Endothelial cell of umbilical vein (primary cell): Measurements from ENCODE around the gene UBASH3B. TPM values are rescaled to one million over a fixed set of nuclear protein-coding genes. Genes with fewer than 3 reads are reported as not detected.

Source experiments
- BruUV-seq: library from RNA; stranded (reverse); fragments of 400-500 nt; replicated peaks from 2 replicates; lab custom pipeline; 2021; lab: Mats Ljungman, UMichigan
- CTCF ChIA-PET: fragments of 300-600, 350-600 bp; sonication (Branson Sonifier 250); formaldehyde crosslinking; loops from one replicate; lab custom pipeline; 2021; ENCODE audit warnings: antibody characterized with exemption, inconsistent platforms; lab: Charles Lee
- POLR2A ChIA-PET: fragments of 300-600, 350-600 bp; sonication (Branson Sonifier 250); formaldehyde crosslinking; loops from one replicate; lab custom pipeline; 2021; ENCODE audit warnings: antibody characterized with exemption, inconsistent platforms; lab: Charles Lee
- DNase-seq: peaks from one replicate; pipeline ENCODE4 v3.0.0-alpha.2; 2011; ENCODE audit warnings: low read depth, low spot score
- FAIRE-seq: peaks from 2 replicates; lab custom pipeline; 2011; peaks lifted over from hg19 to GRCh38; lab: Jason Lieb, UNC
- H2AFZ ChIP-seq: 2 replicates; pipeline ENCODE4 v1.6.0; 2012; ENCODE audit warnings: low read depth, low read length, control low read depth, inconsistent platforms
- H3K27ac ChIP-seq: 2 replicates; pipeline ENCODE4 v1.5.1; 2011; ENCODE audit warnings: low read depth, mild to moderate bottlenecking, control low read depth, low read length, moderate library complexity; ENCODE audit not compliant: insufficient read depth
- H3K27me3 ChIP-seq, 2 experiments: 2 replicates each; pipeline versions ENCODE4 v1.6.0 to v1.6.1; 2011; ENCODE audit warnings: low read length in 2 of 2, mixed read lengths in 1 of 2; ENCODE audit not compliant: control insufficient read depth in 2 of 2, insufficient read depth in 2 of 2
- H3K36me3 ChIP-seq, 2 experiments: 2 replicates in 1 of 2; 3 replicates in 1 of 2; pipeline ENCODE4 v1.5.1; 2011; ENCODE audit warnings: low read length in 2 of 2, mild to moderate bottlenecking in 1 of 2, moderate library complexity in 1 of 2; ENCODE audit not compliant: control insufficient read depth in 2 of 2, insufficient read depth in 2 of 2; ENCODE audit errors: extremely low read depth in 1 of 2
- H3K4me1 ChIP-seq: 3 replicates; pipeline ENCODE4 v1.5.1; 2011; ENCODE audit warnings: mild to moderate bottlenecking, low read length; ENCODE audit not compliant: control insufficient read depth, insufficient read depth; ENCODE audit errors: extremely low read depth
- H3K4me2 ChIP-seq: 2 replicates; pipeline ENCODE4 v1.6.1; 2011; ENCODE audit warnings: low read length, control low read depth, mixed read lengths; ENCODE audit not compliant: insufficient read depth
- H3K4me3 ChIP-seq, 3 experiments: fragments of 200-600 bp in 1 of 3; sonication (generic), shearing (Covaris generic) in 1 of 3; replicated peaks in 1 of 3; 2 replicates each; pipeline ENCODE4 v1.5.1; 2011 to 2016; ENCODE audit warnings: control low read depth in 3 of 3, low read length in 3 of 3, mild to moderate bottlenecking in 2 of 3, inconsistent platforms in 1 of 3, low read depth in 1 of 3, moderate library complexity in 1 of 3; ENCODE audit not compliant: insufficient read depth in 1 of 3
- H3K79me2 ChIP-seq: 2 replicates; pipeline ENCODE4 v1.6.0; 2012; ENCODE audit warnings: low read length, inconsistent platforms; ENCODE audit not compliant: control insufficient read depth, insufficient read depth
- H3K9ac ChIP-seq: replicated peaks from 2 replicates; pipeline ENCODE3; 2011; ENCODE audit warnings: low read length, control low read depth; ENCODE audit not compliant: insufficient read depth; ENCODE audit errors: extremely low read depth
- H3K9me1 ChIP-seq: replicated peaks from 3 replicates; pipeline ENCODE4 v1.6.0; 2011; ENCODE audit warnings: mild to moderate bottlenecking, low read length; ENCODE audit not compliant: control insufficient read depth, insufficient read depth; ENCODE audit errors: extremely low read depth
- H3K9me3 ChIP-seq: replicated peaks from 2 replicates; pipeline ENCODE4 v1.5.1; 2012; ENCODE audit warnings: low read length, inconsistent platforms; ENCODE audit not compliant: control insufficient read depth, insufficient read depth
- H4K20me1 ChIP-seq: replicated peaks from 2 replicates; pipeline ENCODE3; 2011; ENCODE audit warnings: mild to moderate bottlenecking, low read length; ENCODE audit not compliant: control insufficient read depth, insufficient read depth; ENCODE audit errors: extremely low read depth
- EZH2 ChIP-seq: IDR thresholded peaks from 2 replicates; pipeline ENCODE4 v1.6.1; 2012; ENCODE audit warnings: borderline replicate concordance, low read depth, mild to moderate bottlenecking, moderate library complexity, low read length, inconsistent platforms; ENCODE audit not compliant: severe bottlenecking
- FOS ChIP-seq: IDR thresholded peaks from 2 replicates; pipeline ENCODE4 v1.6.1; 2011; ENCODE audit warnings: mild to moderate bottlenecking, low read length, moderate library complexity, borderline replicate concordance; ENCODE audit not compliant: insufficient read depth
- GATA2 ChIP-seq: IDR thresholded peaks from 2 replicates; pipeline ENCODE4 v1.7.0; 2011; ENCODE audit warnings: low read depth, mild to moderate bottlenecking, moderate library complexity, mixed read lengths, low read length; ENCODE audit not compliant: insufficient read length, insufficient read depth
- JUN ChIP-seq: IDR thresholded peaks from 2 replicates; pipeline ENCODE4 v1.6.1; 2011; ENCODE audit warnings: borderline replicate concordance, low read depth; ENCODE audit not compliant: insufficient read length, insufficient read depth
- MYC ChIP-seq: IDR thresholded peaks from one replicate; pipeline ENCODE4 v1.6.1; 2011; ENCODE audit warnings: mild to moderate bottlenecking, low read depth, low read length
- POLR2A ChIP-seq: IDR thresholded peaks from 2 replicates; pipeline ENCODE4 v1.6.1; 2012; ENCODE audit warnings: low read depth, mild to moderate bottlenecking, control low read depth, low read length
- POLR2AphosphoS5 ChIP-seq: IDR thresholded peaks from 2 replicates; pipeline ENCODE4 v1.6.1; 2012; ENCODE audit warnings: low read depth, mild to moderate bottlenecking, control low read depth, low read length, moderate library complexity; ENCODE audit not compliant: insufficient read depth
- dilution Hi-C: fragments of 300-500 bp; cut with MboI; formaldehyde crosslinking; loops from one replicate; pipeline ENCODE4 v1.15.0; 2019; ENCODE audit warnings: low sequenced_read_pairs; ENCODE audit not compliant: extremely low pct_ligation_motif_present
- intact Hi-C: fragments of 100-400 bp; cut with micrococcal nuclease; formaldehyde crosslinking; loops from one replicate; pipeline ENCODE4 v1.10.0; 2022
- polyA plus RNA-seq, 4 experiments: library from polyadenylated mRNA; depleted of rRNA in 3 of 4; stranded (reverse) in 3 of 4; unstranded in 1 of 4; fragments of >200 nt; gene quantifications; 2 replicates each; pipeline versions ENCODE4 v1.2.1 to v1.2.3, GENCODE V29; 2011 to 2012; ENCODE audit warnings: missing spikeins in 1 of 4
- total RNA-seq: library from RNA; stranded (reverse); gene quantifications from 2 replicates; pipeline ENCODE4 v1.2.3, GENCODE V29; 2021
- TF ChIP-seq, protein P1 (sequence below): IDR thresholded peaks from 2 replicates; pipeline ENCODE4 v1.6.1; 2011; ENCODE audit not compliant: insufficient read depth, insufficient read length
- TF ChIP-seq, protein P2 (sequence below), 2 donors: IDR thresholded peaks; 1 replicate in 1 of 2; 2 replicates in 1 of 2; pipeline ENCODE4 v1.5.1; 2011; ENCODE audit warnings: low read length in 2 of 2, mild to moderate bottlenecking in 2 of 2, moderate library complexity in 2 of 2, control low read depth in 1 of 2, inconsistent platforms in 1 of 2, low read depth in 1 of 2; ENCODE audit not compliant: insufficient read depth in 1 of 2; ENCODE audit errors: extremely low read depth in 1 of 2

UBASH3B gene
- total and polyA plus RNA-seq, 2 donors (not counting 3 experiments of a cell fraction or from before 2014, with no cell fraction given) = 23.7 to 38.1 TPM

DNA sequence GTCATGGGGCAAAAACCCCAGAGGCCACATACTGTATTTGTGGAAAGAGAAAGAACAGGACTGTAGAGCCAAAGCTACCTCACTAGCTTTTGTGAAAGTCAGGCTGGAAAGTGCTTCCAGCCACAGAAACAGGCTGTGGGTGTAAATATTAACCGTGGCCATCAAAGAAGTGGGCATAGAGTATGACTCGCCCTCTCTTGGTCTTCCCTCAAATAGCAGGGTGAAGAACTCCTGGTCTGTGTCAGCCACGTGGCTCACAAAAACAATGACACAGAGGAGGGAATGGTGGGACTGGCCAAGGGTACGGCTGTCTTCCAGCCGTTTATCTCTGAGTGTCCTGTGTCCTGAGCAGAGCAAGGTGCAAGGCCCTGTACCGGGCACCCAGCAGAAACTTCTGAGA, 37.6 kb upstream of the UBASH3B start:
- FAIRE-seq = no peak
- peaks cover 0 to 1% of the 10 kb centered on the region in 2 experiments for H3K27me3 ChIP-seq
- no peak overlapping the region for H2AFZ ChIP-seq
- no peak overlapping the region for H3K27ac ChIP-seq
- H4K20me1 ChIP-seq = no peaks in the 10 kb centered on the region
- dilution Hi-C loops (no loop called here), intact Hi-C loops (no loop called here)
- no peaks in the 10 kb centered on the region for H3K9me3 ChIP-seq
- DNase-seq = no peak
- no TSS peak for BruUV-seq
- no peak overlapping the region for H3K9ac ChIP-seq
- no peak overlapping the region for H3K4me3 ChIP-seq
- H3K4me1 ChIP-seq = no peaks in the 10 kb centered on the region
- no peaks in the 10 kb centered on the region for H3K36me3 ChIP-seq
- no peaks in the 10 kb centered on the region for H3K9me1 ChIP-seq
- H3K4me2 ChIP-seq = no peak overlapping the region
- TF ChIP-seq JUN (no peak), EZH2 (no peak), POLR2AphosphoS5 (no peak), FOS (no peak), POLR2A (no peak), GATA2 (no peak), MYC (no peak)
- TF ChIP-seq, protein P1, sequence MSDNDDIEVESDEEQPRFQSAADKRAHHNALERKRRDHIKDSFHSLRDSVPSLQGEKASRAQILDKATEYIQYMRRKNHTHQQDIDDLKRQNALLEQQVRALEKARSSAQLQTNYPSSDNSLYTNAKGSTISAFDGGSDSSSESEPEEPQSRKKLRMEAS = no peak
- TF ChIP-seq, protein P2, sequence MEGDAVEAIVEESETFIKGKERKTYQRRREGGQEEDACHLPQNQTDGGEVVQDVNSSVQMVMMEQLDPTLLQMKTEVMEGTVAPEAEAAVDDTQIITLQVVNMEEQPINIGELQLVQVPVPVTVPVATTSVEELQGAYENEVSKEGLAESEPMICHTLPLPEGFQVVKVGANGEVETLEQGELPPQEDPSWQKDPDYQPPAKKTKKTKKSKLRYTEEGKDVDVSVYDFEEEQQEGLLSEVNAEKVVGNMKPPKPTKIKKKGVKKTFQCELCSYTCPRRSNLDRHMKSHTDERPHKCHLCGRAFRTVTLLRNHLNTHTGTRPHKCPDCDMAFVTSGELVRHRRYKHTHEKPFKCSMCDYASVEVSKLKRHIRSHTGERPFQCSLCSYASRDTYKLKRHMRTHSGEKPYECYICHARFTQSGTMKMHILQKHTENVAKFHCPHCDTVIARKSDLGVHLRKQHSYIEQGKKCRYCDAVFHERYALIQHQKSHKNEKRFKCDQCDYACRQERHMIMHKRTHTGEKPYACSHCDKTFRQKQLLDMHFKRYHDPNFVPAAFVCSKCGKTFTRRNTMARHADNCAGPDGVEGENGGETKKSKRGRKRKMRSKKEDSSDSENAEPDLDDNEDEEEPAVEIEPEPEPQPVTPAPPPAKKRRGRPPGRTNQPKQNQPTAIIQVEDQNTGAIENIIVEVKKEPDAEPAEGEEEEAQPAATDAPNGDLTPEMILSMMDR (IDR thresholded peaks at IDR 0.05; ENCODE audit: extremely low read depth in 1 of 2, insufficient read depth in 1 of 2, low read depth in 1 of 2, low read length in 2 of 2) = no peak
- CTCF ChIA-PET = no interaction called here
- H3K79me2 ChIP-seq = no peaks in the 10 kb centered on the region
- POLR2A ChIA-PET = no interaction called here
